Measurements from ENCODE around the gene NDUFC2.

GRCh38 chr11:78097666-78098385 is 18.2 kb upstream of the NDUFC2 start:
- TF ChIP-seq CTCF (IDR thresholded peaks at IDR 0.05; ENCODE audit: low read length) (no peak), EZH2 (IDR thresholded peaks at IDR 0.05; ENCODE audit: borderline replicate concordance, low read length) (no peak)
